GM03348 (cell line): Measurements from ENCODE around the gene HELB.

ENCODE experiments used
- DNase-seq: peaks from one replicate; pipeline ENCODE4 v3.0.0; 2012; ENCODE audit warnings: low spot score

Gene HELB

GRCh38 chr12:66301944-66302826 is at the start of gene HELB:
Gene HELB (plus strand): TSS chr12:66302493. CDS start chr12:66302604, 111 bp downstream.
- DNase-seq: peak; percentile 99

- no peak for DNase-seq
Observed at GRCh38 chr12:66252771-66253170, 49.5 kb upstream of the HELB start.

- no peak for DNase-seq
Observed at GRCh38 chr12:66255737-66256136, 46.6 kb upstream of the HELB start.

DNA sequence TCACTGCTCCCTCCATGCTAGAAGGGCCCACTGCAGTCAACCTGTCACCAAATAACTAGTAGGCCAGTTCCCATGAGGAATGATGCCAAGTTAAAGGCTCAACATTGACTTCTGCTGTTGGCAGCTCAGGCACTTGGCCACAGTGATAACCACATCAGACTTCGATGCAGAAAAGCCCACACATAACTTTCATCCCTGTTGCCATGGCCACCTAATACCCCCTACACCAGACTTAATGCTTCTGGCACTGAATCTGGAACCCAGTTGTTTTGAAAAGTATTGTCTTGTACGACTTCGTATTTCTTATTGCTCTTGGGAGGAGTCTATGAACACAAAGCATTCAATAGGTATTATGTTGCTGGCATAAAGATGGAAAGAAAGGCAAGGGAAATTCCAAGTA is 44.3 kb upstream of the HELB start:
- no peak for DNase-seq

GRCh38 chr12:66262737-66263136 is 39.6 kb upstream of the HELB start:
- DNase-seq: no peak

DNA sequence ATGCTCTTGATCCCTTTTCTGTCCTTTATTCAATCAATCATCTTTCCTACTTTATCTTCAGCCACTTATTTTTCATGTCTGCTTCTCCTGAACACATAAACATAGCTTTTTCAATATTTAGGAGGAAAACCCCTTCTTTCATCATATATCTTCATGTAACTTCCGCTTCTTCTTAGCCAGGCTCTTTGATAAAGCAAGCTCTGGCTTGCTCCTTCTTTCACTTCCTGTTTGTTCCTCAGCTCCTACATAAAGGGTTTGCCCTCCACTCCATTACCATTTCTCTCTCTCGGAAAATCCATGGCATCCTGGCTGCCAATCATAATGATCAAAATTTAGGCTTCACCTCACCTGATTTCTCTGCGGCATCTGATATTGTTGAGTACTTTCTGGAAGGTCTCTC is 33.7 kb upstream of the HELB start:
- DNase-seq: no peak

GRCh38 chr12:66269142-66269541 is 33.2 kb upstream of the HELB start:
- DNase-seq: no peak

- DNase-seq: peak; percentile 77
Observed at GRCh38 chr12:66269757-66270383, 32.4 kb upstream of the HELB start.

GRCh38 chr12:66270613-66271012 is 31.7 kb upstream of the HELB start:
- no peak for DNase-seq

DNA sequence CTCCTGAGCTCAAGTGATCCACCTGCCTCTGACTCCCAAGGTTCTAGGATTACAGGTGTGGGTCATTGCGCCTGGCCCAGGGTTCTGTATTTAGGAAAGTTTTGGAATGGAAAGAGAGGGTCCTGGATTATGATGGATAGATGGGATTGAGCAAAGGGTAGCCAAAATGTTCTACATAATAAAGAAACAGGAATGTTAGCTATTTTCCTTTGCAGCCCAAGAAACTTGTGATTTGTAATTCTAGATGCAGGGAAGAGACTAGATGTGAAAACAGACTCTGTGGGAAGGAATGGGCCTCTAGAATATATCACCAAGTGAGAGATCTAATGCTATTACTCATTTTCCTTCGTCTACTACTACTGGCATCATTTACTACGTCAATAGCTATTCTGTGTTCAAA is 29.6 kb upstream of the HELB start:
- no peak for DNase-seq

- DNase-seq: no peak
Observed at GRCh38 chr12:66273147-66273546, 29.1 kb upstream of the HELB start.

DNA sequence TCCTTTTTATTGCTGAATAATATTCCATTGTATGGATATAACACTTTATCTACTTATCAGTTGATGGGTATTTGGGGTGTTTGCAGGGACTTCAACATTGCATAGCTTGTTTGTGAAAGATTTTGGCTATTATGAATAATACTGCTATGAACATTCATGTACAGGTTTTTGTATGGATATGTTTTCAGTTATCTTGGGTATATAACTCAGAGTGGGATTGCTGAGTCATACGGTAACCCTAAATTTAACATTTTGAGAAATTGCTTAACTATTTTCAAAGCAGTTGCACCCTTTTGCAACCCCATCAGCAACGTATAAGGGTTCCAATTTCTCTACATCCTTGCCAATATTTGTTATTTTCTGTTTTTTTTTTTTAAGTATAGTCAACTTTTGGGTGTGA is 27.3 kb upstream of the HELB start:
- no peak for DNase-seq

DNA sequence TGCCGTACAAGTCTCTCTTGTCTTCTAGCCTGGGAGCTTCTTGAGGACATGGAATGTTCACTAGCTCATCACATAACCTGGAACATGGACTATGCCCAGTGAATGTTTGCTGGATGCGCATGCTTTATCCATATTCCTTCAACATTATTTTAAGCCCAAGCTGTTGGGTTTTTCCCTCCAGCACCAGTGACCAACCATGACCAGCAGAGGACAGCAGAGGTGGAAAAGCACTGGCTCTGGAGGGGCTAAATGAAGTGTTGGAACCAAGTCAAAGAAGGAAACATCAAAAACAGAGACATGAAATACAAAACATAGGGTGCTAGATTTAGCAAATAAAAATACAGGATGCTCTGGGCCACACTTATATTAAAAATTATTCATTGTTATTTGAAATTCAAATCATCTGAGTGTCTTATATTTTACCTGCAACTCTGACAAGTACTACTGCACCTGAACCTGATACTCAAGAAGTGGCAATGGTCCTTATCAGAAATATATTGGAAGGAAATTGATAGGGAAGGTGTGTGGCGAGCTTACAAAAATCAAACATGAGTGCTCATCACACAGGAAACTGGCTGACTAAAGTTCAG is 23.1 kb upstream of the HELB start:
- peak; percentile 29 for DNase-seq

GRCh38 chr12:66280561-66280960 is 21.7 kb upstream of the HELB start:
- DNase-seq: no peak

DNA sequence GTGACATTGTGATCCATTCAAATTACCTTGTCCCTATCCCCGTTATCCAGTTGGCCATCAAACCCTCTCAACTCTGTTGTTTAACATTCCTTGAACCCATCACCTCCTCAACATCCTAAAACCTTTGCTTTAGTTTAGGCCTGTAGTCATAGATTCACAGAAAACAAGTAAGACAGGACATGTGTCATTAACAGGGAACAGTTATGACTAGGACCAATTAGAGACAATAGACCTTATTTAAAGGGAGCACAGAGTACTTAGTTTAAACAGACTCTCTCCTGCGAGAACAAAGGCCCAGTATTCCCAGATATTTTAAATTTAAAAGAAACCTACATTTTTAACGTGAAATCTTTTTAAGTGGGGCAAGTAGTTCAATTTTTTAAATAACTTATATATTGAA is 20.0 kb upstream of the HELB start:
- DNase-seq: no peak

DNA sequence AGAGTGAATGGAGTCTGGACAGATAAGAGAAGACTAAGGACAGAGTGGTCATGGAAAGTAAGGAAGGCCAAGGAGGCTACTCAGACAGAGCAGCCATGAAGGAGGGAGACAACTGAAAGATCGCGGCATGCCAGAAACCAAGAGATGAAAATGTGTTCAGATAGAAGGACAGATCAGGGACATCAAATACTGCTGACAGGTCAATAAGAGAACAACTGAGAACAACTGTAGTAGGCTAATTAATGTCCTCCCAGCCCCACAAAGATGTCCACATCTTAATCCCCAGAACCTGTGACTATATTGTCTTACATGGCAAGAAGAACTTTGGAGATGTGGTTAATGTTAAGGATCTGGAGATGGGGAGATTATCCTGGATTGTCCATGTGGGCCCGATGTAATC is 15.0 kb upstream of the HELB start:
- no peak for DNase-seq

DNA sequence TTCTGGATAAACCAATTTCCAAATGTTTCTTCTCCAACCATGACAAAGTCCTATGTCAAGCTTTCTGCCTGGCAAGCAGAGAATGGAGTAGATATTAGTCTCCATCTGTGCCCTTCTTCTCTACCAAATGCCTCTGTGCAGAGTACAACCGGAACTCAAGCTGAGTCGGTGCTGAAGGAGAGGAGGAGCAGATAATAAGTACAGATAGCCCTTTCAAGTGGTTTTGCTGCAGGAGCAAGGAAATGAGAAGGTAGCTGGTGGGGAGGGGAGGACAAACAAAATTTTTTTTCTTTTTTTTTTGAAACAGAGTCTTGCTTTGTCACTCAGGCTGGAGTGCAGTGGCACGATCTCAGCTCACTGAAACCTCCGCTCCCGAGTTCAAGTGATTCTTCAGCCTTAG is 14.2 kb upstream of the HELB start:
- DNase-seq: no peak

- no peak for DNase-seq
Observed at GRCh38 chr12:66289485-66289884, 12.8 kb upstream of the HELB start.

DNA sequence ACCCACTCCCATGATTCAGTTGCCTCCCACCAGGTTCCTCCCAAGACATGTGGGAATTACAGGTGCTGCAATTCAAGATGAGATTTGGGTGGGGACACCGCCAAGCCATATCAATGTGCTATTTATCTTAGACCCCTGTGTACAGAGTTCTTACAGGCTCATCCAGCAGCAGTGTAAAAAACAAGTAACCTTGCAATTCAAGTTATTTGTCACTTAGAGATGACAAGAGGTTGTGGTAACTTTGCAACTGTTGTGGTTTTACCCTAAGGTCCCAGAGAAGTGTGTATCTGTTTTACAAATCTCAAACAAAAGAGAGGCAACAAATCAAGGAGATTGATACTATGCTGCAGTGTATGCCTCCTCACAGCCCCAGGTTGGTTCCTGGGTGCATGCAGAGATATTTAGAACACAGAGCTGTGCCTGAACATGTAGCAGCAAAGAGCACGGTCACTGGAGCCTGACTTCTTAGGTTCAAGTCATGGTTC is 11.5 kb upstream of the HELB start:
- no peak for DNase-seq

GRCh38 chr12:66296176-66296683 is 6.1 kb upstream of the HELB start:
- no peak for DNase-seq

DNA sequence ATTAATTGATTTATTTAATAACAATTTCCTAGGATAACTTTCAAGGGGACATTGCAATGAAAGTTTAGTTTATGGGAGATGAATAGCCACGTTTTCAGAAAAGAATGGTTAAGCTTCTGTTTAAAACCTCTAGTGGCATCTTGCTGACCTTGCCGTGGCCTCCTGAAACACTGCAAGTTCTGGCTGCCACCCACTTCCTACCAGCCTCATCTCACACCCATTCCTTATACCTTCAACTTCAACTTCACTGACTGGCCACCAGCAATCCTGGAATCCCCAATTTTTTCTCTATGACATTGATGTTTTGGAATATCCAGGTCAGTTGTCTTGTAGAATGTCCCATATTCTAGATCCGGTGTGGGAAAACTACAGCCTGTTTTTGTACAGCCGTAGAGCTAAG is 5.2 kb upstream of the HELB start:
- DNase-seq: no peak

- DNase-seq: no peak
Observed at GRCh38 chr12:66297923-66298322, 4.4 kb upstream of the HELB start.

DNA sequence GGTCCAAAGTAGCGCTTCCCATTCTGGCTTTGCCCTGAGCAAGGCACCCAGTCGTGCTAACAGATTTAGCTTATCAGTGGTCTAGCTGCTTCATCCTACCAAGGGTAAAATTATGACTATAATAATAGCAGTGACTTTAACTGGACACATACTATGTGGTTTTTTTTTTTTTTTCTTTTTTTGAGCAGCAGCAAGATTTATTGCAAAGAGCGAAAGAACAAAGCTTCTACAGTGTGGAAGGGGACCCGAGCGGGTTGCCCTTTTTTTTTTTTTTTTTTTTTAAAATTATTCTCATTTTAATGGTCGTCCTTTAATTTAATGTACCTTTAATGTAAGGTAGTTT is 505 bp downstream of the HELB start:
- DNase-seq: no peak
